SU-DHL-6 (cell line): ENCODE measurements around the gene MYMX.

ENCODE experiments used
- H2AFZ ChIP-seq: fragments of 200-600 bp; sonication (generic); 2 replicates; pipeline ENCODE4 v1.6.1; 2014; ENCODE audit warnings: low read depth, mild to moderate bottlenecking, moderate library complexity, mixed read lengths, antibody characterized with exemption, low read length; ENCODE audit not compliant: severe bottlenecking
- H3F3A ChIP-seq: fragments of 200-600 bp; shearing (Covaris generic); 2 replicates; pipeline ENCODE4 v1.6.0; 2016; ENCODE audit warnings: antibody characterized with exemption, mild to moderate bottlenecking; ENCODE audit not compliant: insufficient read depth
- H3K27ac ChIP-seq: fragments of 200-600 bp; sonication (generic); 2 replicates; pipeline ENCODE4 v1.5.1; 2016; ENCODE audit warnings: low read depth, mild to moderate bottlenecking, low read length, moderate library complexity, mixed read lengths
- H3K27me3 ChIP-seq: fragments of 200-600 bp; sonication (generic), shearing (Covaris generic); 2 replicates; pipeline ENCODE4 v1.6.0; 2014; ENCODE audit warnings: mild to moderate bottlenecking, low read length
- H3K36me3 ChIP-seq: fragments of 200-600 bp; sonication (generic); 2 replicates; pipeline ENCODE4 v1.6.1; 2014; ENCODE audit warnings: mild to moderate bottlenecking, low read length, mixed read lengths
- H3K4me2 ChIP-seq: fragments of 300-600, 200-600 bp; shearing (Covaris generic), sonication (generic); 2 replicates; pipeline ENCODE4 v1.6.0; 2014; ENCODE audit warnings: low read length, low read depth, mild to moderate bottlenecking; ENCODE audit not compliant: poor library complexity, severe bottlenecking
- H3K4me3 ChIP-seq: fragments of 200-600 bp; sonication (generic); 2 replicates; pipeline ENCODE4 v1.5.1; 2014; ENCODE audit warnings: antibody characterized with exemption, low read length, mild to moderate bottlenecking, mixed read lengths; ENCODE audit not compliant: insufficient read depth, poor library complexity, severe bottlenecking
- H3K79me2 ChIP-seq: fragments of 200-600 bp; sonication (generic); 2 replicates; pipeline ENCODE4 v1.6.1; 2014; ENCODE audit warnings: mild to moderate bottlenecking, low read length, moderate library complexity; ENCODE audit not compliant: insufficient read depth
- H3K9ac ChIP-seq: fragments of 200-600 bp; sonication (generic); 2 replicates; pipeline ENCODE4 v1.7.0; 2014; ENCODE audit warnings: mild to moderate bottlenecking, low read length
- H3K9me2 ChIP-seq: fragments of 200-600 bp; sonication (generic); replicated peaks from 2 replicates; pipeline ENCODE4 v1.6.1; 2014; ENCODE audit warnings: low read length; ENCODE audit not compliant: insufficient read depth
- H3K9me3 ChIP-seq: fragments of 200-600 bp; sonication (generic); 2 replicates; pipeline ENCODE4 v1.6.1; 2014; ENCODE audit warnings: low read length, mixed read lengths; ENCODE audit not compliant: insufficient read depth
- H4K20me1 ChIP-seq: fragments of 200-600 bp; sonication (generic); 2 replicates; pipeline ENCODE4 v1.6.1; 2014; ENCODE audit warnings: low read depth, mild to moderate bottlenecking, antibody characterized with exemption, low read length, moderate library complexity, mixed read lengths
- EZH2phosphoT487 ChIP-seq: fragments of 200-600 bp; sonication (generic), shearing (Covaris generic); conservative IDR thresholded peaks from 2 replicates; pipeline ENCODE4 v1.6.1; 2018; ENCODE audit warnings: mild to moderate bottlenecking, antibody characterized with exemption, low read length, moderate library complexity, mixed read lengths
- TF ChIP-seq, protein P1 (sequence below): fragments of 200-600 bp; sonication (generic); IDR thresholded peaks from one replicate; pipeline ENCODE4 v1.5.1; 2017; ENCODE audit warnings: antibody characterized with exemption, mild to moderate bottlenecking, low read length, moderate library complexity; ENCODE audit not compliant: insufficient read depth, poor library complexity, severe bottlenecking

The MYMX gene

DNA sequence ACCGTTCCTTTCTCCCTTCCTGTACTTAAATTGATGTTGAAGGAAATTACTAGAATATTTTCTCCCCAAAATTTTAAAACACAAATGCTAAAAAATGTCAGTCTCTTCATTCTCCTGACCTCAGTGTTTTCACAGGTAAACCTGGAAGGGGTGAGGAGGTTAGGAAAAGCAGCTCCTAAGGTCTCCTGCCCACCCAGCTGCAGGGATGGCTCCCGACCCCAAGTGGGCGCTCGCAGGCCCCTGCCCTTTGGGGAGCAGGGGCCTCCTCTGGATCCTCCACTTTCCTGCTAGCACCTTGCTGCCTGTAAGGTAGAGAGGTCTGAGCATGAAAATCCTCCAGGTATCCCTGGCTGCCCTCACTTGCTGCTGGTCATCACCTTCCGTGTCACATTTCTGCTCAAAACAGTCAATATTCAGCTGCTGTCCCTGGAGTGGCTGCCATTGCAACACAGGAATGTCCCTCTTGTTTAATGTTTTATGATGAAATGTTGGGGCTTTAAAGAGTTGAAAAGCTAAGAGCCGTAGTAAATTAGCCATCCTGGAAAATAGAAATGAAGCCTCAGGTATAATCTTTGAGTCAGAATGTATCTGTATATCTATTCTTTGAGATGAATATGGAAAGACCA lies 19.3 kb downstream of the MYMX start:
- no peak overlapping the region for H2AFZ ChIP-seq
- H3F3A ChIP-seq, result peaks cover 4% of the 10 kb centered on the region
- H3K27me3 ChIP-seq, result no peaks in the 10 kb centered on the region
- H3K36me3 ChIP-seq, result no peaks in the 10 kb centered on the region
- H3K9ac ChIP-seq, result no peak overlapping the region
- no peak overlapping the region for H3K4me3 ChIP-seq
- H3K79me2 ChIP-seq, result no peaks in the 10 kb centered on the region
- no peak for TF ChIP-seq EZH2phosphoT487
- TF ChIP-seq, protein P1, sequence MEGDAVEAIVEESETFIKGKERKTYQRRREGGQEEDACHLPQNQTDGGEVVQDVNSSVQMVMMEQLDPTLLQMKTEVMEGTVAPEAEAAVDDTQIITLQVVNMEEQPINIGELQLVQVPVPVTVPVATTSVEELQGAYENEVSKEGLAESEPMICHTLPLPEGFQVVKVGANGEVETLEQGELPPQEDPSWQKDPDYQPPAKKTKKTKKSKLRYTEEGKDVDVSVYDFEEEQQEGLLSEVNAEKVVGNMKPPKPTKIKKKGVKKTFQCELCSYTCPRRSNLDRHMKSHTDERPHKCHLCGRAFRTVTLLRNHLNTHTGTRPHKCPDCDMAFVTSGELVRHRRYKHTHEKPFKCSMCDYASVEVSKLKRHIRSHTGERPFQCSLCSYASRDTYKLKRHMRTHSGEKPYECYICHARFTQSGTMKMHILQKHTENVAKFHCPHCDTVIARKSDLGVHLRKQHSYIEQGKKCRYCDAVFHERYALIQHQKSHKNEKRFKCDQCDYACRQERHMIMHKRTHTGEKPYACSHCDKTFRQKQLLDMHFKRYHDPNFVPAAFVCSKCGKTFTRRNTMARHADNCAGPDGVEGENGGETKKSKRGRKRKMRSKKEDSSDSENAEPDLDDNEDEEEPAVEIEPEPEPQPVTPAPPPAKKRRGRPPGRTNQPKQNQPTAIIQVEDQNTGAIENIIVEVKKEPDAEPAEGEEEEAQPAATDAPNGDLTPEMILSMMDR, result no peak
- H4K20me1 ChIP-seq, result no peaks in the 10 kb centered on the region
- H3K4me2 ChIP-seq, result no peak overlapping the region
- no peaks in the 10 kb centered on the region for H3K9me2 ChIP-seq
- H3K27ac ChIP-seq, result no peak overlapping the region
- H3K9me3 ChIP-seq, result no peaks in the 10 kb centered on the region

DNA sequence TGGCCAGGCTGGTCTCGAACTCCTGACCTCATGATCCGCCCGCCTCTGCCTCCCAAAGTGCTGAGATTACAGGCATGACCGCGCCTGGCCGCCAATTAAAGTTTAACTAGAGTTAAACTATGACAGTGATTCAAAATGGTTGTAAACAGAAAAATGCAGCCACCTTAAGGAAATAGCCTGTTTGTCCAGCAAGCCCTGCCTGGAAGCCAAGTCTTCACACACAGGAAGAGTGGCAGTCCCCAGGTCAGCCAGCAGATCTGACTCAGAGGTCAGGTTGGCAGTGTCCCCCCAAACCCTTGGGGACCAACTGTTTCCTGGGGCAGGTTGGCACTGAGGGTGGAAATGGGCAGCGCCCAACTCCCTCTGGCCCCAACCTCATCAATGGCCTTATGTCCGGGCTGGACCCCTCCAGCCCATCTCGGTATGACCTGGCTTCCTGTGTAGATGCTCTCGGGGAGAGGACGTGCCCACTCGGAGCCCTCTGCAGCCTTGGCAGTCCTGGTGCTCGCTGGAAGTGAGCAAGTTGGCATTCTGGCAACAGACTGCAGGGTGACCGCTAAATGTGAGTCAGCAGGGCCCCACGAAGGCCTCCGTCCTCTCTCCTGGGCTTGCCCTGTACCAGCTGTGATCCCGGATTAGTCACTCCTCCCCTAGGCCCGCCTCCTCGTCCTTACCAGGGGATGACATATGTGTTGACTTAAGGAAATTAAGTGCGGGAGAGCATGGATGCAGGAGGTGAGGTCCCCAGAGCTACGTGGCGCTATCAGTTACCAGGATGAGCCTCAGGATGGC lies 20.5 kb downstream of the MYMX start:
- Histone ChIP-seq H3K9me2 (no peaks in the 10 kb centered on the region), H3K27ac (0 out of 2 replicates have a peak overlapping the region, but pooled peaks have one; percentile 4), H3K79me2 (no peaks in the 10 kb centered on the region), H3K27me3 (no peaks in the 10 kb centered on the region), H3K9ac (peak overlapping the region; percentile 54), H4K20me1 (no peaks in the 10 kb centered on the region), H3K4me3 (peak overlapping the region; percentile 43), H3K9me3 (no peaks in the 10 kb centered on the region), H2AFZ (peak overlapping the region; percentile 78), H3F3A (peaks cover 7% of the 10 kb centered on the region), H3K4me2 (peak overlapping the region; percentile 64), H3K36me3 (no peaks in the 10 kb centered on the region)
- TF ChIP-seq, protein P1, result no peak
- no peak for TF ChIP-seq EZH2phosphoT487

DNA sequence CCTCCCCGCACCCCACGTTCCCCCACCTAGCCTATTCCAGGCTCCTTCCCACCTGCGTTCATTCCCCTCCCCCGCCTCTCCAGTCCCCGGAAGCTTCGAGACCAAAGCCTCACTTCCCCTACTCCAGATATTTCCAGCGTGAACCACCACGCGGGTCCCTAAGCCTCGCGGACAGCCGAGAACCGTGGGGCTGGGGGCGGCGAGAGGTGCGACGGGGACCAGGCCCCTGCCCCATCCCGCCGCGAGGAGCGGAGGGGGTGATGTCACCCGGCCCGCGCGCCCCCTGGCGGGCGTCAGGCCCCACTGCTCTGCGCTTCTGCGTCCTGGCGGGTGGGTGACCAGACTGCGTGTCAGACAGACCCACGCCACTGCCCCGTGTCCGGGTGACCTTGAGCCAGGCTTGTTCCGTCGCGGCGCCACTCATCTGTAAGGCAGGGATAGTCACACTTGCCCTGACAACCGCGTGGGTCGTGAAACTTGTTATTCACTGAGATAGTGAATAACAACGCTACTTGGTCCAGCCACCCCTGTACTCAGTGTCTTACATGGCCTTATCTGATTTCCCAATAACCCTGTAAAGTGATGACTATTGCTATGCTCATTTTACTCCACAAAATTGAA lies 21.2 kb downstream of the MYMX start:
- peak overlapping the region; percentile 78 for H2AFZ ChIP-seq
- H3K4me2 ChIP-seq, result peak overlapping the region; percentile 64
- H3K36me3 ChIP-seq, result no peaks in the 10 kb centered on the region
- no peak for TF ChIP-seq EZH2phosphoT487
- TF ChIP-seq, protein P1, result peak; percentile 99
- H3K9me2 ChIP-seq, result no peaks in the 10 kb centered on the region
- H3K9ac ChIP-seq, result peak overlapping the region; percentile 54
- H3K27ac ChIP-seq, result 0 out of 2 replicates have a peak overlapping the region, but pooled peaks have one; percentile 4
- H3K9me3 ChIP-seq, result no peaks in the 10 kb centered on the region
- H3K27me3 ChIP-seq, result no peaks in the 10 kb centered on the region
- H3F3A ChIP-seq, result peaks cover 8% of the 10 kb centered on the region
- no peaks in the 10 kb centered on the region for H4K20me1 ChIP-seq
- no peaks in the 10 kb centered on the region for H3K79me2 ChIP-seq
- peak overlapping the region; percentile 43 for H3K4me3 ChIP-seq
